RKO (cell line): ENCODE results near the gene PTPRCAP.

Experiments
- DNase-seq: peaks from one replicate; pipeline ENCODE4 v3.0.0-alpha.2; 2016; ENCODE audit warnings: low spot score

PTPRCAP gene

DNA sequence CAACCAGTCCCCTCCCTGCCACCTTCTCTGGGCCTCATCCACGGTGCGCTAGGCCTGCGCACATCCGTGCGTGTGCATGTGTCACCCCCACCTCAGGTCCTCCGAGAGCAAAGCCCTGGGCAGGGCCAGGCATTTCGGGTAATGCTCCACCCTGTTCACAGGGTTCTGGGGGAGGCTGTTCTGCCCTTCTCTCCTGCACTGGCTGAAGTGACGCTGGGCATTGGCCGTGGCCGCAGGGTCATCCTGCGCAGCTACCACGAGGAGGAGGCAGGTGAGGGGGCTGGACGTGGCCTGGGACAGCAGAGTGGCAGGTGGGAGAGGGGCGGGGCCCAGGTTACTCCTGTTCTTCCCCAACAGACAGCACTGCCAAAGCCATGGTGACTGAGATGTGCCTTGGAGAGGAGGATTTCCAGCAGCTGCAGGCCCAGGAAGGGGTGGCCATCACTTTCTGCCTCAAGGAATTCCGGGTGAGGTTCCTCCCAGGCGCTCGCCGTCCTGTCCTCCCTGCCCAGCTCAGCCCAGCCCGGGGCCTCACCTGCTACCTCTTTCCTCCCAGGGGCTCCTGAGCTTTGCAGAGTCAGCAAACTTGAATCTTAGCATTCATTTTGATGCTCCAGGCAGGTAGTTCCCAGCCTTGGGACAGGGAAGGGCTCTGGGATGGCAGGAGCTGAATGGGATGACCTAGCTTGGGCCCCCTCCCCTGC is 41.8 kb downstream of the PTPRCAP start:
- no peak for DNase-seq

DNA sequence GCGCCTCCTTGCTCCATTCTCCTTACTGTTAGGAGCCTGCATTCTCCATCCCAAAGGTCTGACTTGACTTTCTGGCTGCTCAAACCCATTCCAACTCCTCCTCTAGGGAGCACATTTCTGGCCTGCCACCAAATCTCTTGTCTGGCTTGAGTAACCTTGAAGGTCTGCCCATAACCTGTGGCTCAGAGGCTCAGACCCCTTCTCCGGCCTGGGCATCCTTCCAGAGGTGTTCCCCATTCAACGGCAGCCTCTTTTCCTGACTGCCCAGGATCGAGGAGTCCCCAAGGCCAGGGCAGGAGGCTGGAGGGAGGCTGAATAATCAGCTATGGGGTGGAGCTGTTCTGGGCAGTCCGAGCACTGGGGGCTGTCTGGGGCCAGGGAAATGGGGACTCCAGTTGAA is 43.5 kb downstream of the PTPRCAP start:
- DNase-seq, result no peak

DNA sequence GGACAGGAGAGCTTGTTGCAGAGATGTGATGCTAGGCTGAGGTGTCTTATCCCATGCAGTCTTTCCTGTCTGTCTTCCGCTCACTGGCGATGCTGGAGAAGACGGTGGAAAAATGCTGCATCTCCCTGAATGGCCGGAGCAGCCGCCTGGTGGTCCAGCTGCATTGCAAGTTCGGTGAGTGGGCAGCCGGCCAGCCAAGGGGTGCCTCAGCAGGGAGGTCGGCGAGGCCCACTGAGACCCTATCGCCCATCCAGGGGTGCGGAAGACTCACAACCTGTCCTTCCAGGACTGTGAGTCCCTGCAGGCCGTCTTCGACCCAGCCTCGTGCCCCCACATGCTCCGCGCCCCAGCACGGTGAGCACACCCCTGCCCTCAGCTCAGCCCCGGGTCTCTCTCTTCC is 44.0 kb downstream of the PTPRCAP start:
- no peak for DNase-seq

GRCh38 chr11:67392183-67392715 is 45.2 kb downstream of the PTPRCAP start:
- DNase-seq, result peak; percentile 40

DNA sequence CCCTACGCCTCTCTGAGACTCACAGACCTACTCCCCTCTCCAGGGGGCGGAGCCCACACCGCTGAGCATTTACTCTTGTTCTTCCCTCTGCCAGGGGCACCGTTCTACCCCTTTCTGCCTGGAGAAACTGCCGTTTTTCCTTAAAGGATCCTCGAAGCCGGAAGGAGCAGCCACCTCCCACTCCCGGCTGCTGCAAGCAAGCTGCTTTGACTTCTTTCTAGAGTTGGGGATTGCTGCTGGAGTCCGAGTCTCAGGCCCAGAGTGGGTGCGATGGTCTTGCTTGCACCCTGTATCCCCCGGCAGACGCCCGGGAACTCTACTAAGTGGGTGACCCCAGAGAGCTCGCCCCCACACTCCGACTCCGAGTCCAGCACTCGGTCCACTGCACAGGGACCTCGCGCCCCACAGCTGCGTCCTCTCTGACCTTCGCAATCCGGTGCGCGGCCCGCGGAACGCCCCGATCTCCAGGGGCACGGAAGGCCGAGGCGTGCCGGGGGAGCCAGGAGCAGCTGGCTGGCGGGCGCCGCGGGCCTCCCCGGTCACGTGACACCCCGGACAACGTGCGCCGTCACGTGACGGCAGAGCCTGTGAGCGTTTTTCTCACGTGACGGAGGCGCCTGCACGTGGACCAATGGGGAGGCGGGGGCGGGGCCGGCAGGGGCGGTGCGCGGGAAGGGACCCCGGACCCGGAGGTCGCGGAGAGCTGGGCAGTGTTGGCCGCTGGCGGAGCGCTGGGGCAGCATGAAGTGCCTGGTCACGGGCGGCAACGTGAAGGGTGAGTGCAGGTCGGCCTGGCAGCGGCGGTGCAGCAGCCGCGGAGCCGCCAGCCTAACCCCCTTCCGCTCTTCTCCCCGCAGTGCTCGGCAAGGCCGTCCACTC is 45.9 kb downstream of the PTPRCAP start, which contains the start of gene RAD9A:
TSS of gene RAD9A (plus strand) at position 683 of the 879 bp plus-strand sequence. CDS start at position 742, 59 bp downstream.
- DNase-seq, result peak; percentile 95

- DNase-seq, result no peak
Measured at GRCh38 chr11:67390947-67391303, 46.6 kb downstream of the PTPRCAP start.

- DNase-seq, result no peak
Measured at GRCh38 chr11:67389477-67389876, 48.0 kb downstream of the PTPRCAP start.

- DNase-seq, result no peak
Measured at GRCh38 chr11:67387518-67387917, 50.0 kb downstream of the PTPRCAP start.

DNA sequence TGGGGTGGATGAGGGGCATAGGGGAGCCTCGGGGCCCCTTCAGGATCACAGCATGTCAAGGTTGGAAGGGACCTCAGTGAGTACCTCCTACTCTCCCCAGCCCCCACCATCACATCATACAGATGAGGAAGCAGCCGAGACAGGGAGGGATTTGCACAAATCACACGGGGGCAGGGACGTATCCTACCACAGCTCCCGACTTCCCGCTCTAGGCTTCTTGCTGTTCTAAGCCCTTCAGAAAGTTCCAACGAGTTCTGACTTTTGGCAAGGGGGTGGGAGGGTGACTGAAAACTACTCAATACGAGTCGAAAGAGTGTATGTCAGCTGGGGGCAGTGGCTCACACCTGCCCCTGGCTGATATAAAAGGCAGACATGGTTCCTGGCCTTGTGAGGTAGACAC is 50.4 kb downstream of the PTPRCAP start:
- DNase-seq, result no peak
